Neural cell (in vitro differentiated cells): ENCODE measurements around the gene MPDZ. TPM values are rescaled to one million over a fixed set of nuclear protein-coding genes. Genes with fewer than 3 reads are reported as not detected.

Experiments used
- H2AFZ ChIP-seq: fragments of 200-600, 300-800 bp; sonication (generic), shearing (Covaris generic); 2 replicates; pipeline ENCODE4 v1.6.0; 2014; ENCODE audit warnings: low read depth, mild to moderate bottlenecking, antibody characterized with exemption, low read length, moderate library complexity
- H3F3A ChIP-seq: fragments of 200-600 bp; shearing (Covaris generic); 2 replicates; pipeline ENCODE4 v1.6.1; 2016; ENCODE audit warnings: mild to moderate bottlenecking, moderate library complexity, mixed read lengths, antibody characterized with exemption, low read length; ENCODE audit not compliant: insufficient read depth, poor library complexity, severe bottlenecking
- H3K27ac ChIP-seq: fragments of 200-600, 300-800 bp; sonication (generic), shearing (Covaris generic); 2 replicates; pipeline ENCODE4 v1.5.1; 2014; ENCODE audit warnings: mild to moderate bottlenecking, low read length, moderate library complexity
- H3K27me3 ChIP-seq: fragments of 300-800, 200-600 bp; sonication (generic), shearing (Covaris generic); 2 replicates; pipeline ENCODE4 v1.6.0; 2014; ENCODE audit warnings: mild to moderate bottlenecking, low read depth, low read length, moderate library complexity; ENCODE audit not compliant: insufficient read depth
- H3K36me3 ChIP-seq: fragments of 300-800, 200-600 bp; sonication (generic), shearing (Covaris generic); 2 replicates; pipeline ENCODE4 v1.5.1; 2014; ENCODE audit warnings: mild to moderate bottlenecking, antibody characterized with exemption, low read length, moderate library complexity; ENCODE audit not compliant: insufficient read depth
- H3K4me2 ChIP-seq: fragments of 300-800, 200-600 bp; sonication (generic), shearing (Covaris generic); 2 replicates; pipeline ENCODE4 v1.6.0; 2014; ENCODE audit warnings: mild to moderate bottlenecking, low read length
- H3K4me3 ChIP-seq: fragments of 300-800, 200-600 bp; sonication (generic), shearing (Covaris generic); 2 replicates; pipeline ENCODE4 v1.5.1; 2014; ENCODE audit warnings: mild to moderate bottlenecking, low read length, moderate library complexity
- H3K79me2 ChIP-seq: fragments of 200-600 bp; shearing (Covaris generic); replicated peaks from 2 replicates; pipeline ENCODE4 v1.6.0; 2014; ENCODE audit warnings: mild to moderate bottlenecking, low read length, moderate library complexity; ENCODE audit not compliant: insufficient read depth
- H3K9ac ChIP-seq: fragments of 300-800, 200-600 bp; sonication (generic), shearing (Covaris generic); 2 replicates; pipeline ENCODE4 v1.6.1; 2016; ENCODE audit warnings: mild to moderate bottlenecking, low read length, mixed read lengths
- H3K9me2 ChIP-seq: fragments of 200-600 bp; shearing (Covaris generic); 2 replicates; pipeline ENCODE4 v1.6.1; 2016; ENCODE audit warnings: mild to moderate bottlenecking, low read length, mixed read lengths; ENCODE audit not compliant: insufficient read depth
- H3K9me3 ChIP-seq: fragments of 200-600, 300-800 bp; sonication (generic), shearing (Covaris generic); 2 replicates; pipeline ENCODE4 v1.6.1; 2016; ENCODE audit warnings: mild to moderate bottlenecking, mixed run types, low read length, moderate library complexity, mixed read lengths
- H4K20me1 ChIP-seq: fragments of 200-600 bp; shearing (Covaris generic); 2 replicates; pipeline ENCODE4 v1.6.1; 2016; ENCODE audit warnings: mild to moderate bottlenecking, mixed run types; ENCODE audit not compliant: insufficient read depth
- CTCF ChIP-seq: fragments of 450-650 bp; IDR thresholded peaks from 2 replicates; pipeline ENCODE4 v1.5.1; 2014; ENCODE audit warnings: antibody characterized with exemption, mild to moderate bottlenecking, moderate library complexity; ENCODE audit not compliant: poor library complexity, severe bottlenecking
- EP300 ChIP-seq: fragments of 450-650 bp; conservative IDR thresholded peaks from 2 replicates; pipeline ENCODE4 v1.6.1; 2014; ENCODE audit warnings: antibody characterized with exemption, mild to moderate bottlenecking, moderate library complexity; ENCODE audit not compliant: poor library complexity, severe bottlenecking
- EZH2 ChIP-seq: fragments of 200-600, 300-800 bp; shearing (Covaris generic), sonication (generic); IDR thresholded peaks from 2 replicates; pipeline ENCODE4 v1.6.1; 2014; ENCODE audit warnings: antibody characterized with exemption, low read length, borderline replicate concordance, mild to moderate bottlenecking; ENCODE audit not compliant: insufficient read depth, poor library complexity, severe bottlenecking
- MXI1 ChIP-seq: fragments of 450-650 bp; conservative IDR thresholded peaks from 2 replicates; pipeline ENCODE4 v1.6.1; 2014; ENCODE audit warnings: antibody characterized with exemption, mild to moderate bottlenecking; ENCODE audit not compliant: poor library complexity, severe bottlenecking
- POLR2AphosphoS5 ChIP-seq: IDR thresholded peaks from 2 replicates; pipeline ENCODE4 v1.6.1; 2012
- RAD21 ChIP-seq: fragments of 450-650 bp; conservative IDR thresholded peaks from 2 replicates; pipeline ENCODE4 v1.6.1; 2014; ENCODE audit warnings: antibody characterized with exemption, mild to moderate bottlenecking, moderate library complexity
- REST ChIP-seq: IDR thresholded peaks from 2 replicates; pipeline ENCODE4 v1.6.1; 2012; ENCODE audit warnings: borderline replicate concordance
- SMC3 ChIP-seq: fragments of 450-650 bp; conservative IDR thresholded peaks from 2 replicates; pipeline ENCODE4 v1.6.1; 2014; ENCODE audit warnings: antibody characterized with exemption, mild to moderate bottlenecking, moderate library complexity; ENCODE audit not compliant: poor library complexity
- TAF1 ChIP-seq: IDR thresholded peaks from 2 replicates; pipeline ENCODE4 v1.6.1; 2012; ENCODE audit warnings: low read depth
- polyA plus RNA-seq: library from polyadenylated mRNA; depleted of rRNA; stranded (reverse); fragments of >200 nt; gene quantifications from 2 replicates; pipeline ENCODE4 v1.2.3, GENCODE V29; 2014

MPDZ gene
- polyA plus RNA-seq, 1 donor from 2014 or later = 13.1 TPM

GRCh38 chr9:13239660-13240059 is 39.8 kb downstream of the MPDZ start:
- H3K4me2 ChIP-seq = no peak overlapping the region
- H3K27ac ChIP-seq = no peak overlapping the region
- no peaks in the 10 kb centered on the region for H3K27me3 ChIP-seq
- H3K4me3 ChIP-seq = no peak overlapping the region
- H3K79me2 ChIP-seq = no peaks in the 10 kb centered on the region
- H3K9me3 ChIP-seq = no peaks in the 10 kb centered on the region
- no peak for TF ChIP-seq EZH2
- no peak for TF ChIP-seq POLR2AphosphoS5
- TF ChIP-seq CTCF = no peak
- TF ChIP-seq SMC3 = no peak
- no peak for TF ChIP-seq MXI1
- TF ChIP-seq EP300 = no peak
- TF ChIP-seq RAD21 = no peak
- no peak for TF ChIP-seq TAF1
- no peak for TF ChIP-seq REST
- no peak overlapping the region for H2AFZ ChIP-seq
- no peaks in the 10 kb centered on the region for H3K36me3 ChIP-seq
- H3K9me2 ChIP-seq = no peaks in the 10 kb centered on the region
- H3K9ac ChIP-seq = no peak overlapping the region
- no peaks in the 10 kb centered on the region for H4K20me1 ChIP-seq
- peaks cover 2% of the 10 kb centered on the region for H3F3A ChIP-seq

GRCh38 chr9:13239208-13239607 is 40.3 kb downstream of the MPDZ start:
- Histone ChIP-seq H3K9me3 (no peaks in the 10 kb centered on the region), H4K20me1 (no peaks in the 10 kb centered on the region), H3F3A (no peaks in the 10 kb centered on the region), H3K79me2 (no peaks in the 10 kb centered on the region), H3K36me3 (no peaks in the 10 kb centered on the region), H3K4me2 (no peak overlapping the region), H2AFZ (no peak overlapping the region), H3K27me3 (no peaks in the 10 kb centered on the region), H3K9ac (no peak overlapping the region), H3K4me3 (no peak overlapping the region), H3K27ac (no peak overlapping the region), H3K9me2 (no peaks in the 10 kb centered on the region)
- TF ChIP-seq TAF1 = no peak
- no peak for TF ChIP-seq REST
- TF ChIP-seq RAD21 = no peak
- TF ChIP-seq EZH2 = no peak
- no peak for TF ChIP-seq EP300
- no peak for TF ChIP-seq POLR2AphosphoS5
- TF ChIP-seq CTCF = no peak
- TF ChIP-seq MXI1 = no peak
- TF ChIP-seq SMC3 = no peak
